HUES64 (cell line): ENCODE measurements around the gene TRIM10.
"Not testable (repeated sequence)": the region's sequence is repeated elsewhere in the genome, so short reads cannot be mapped to it uniquely, and the experiment has no call there.

ENCODE experiments used
- H3K27ac ChIP-seq: 2 replicates; pipeline ENCODE4 v1.7.0; 2013; ENCODE audit warnings: low read depth, low read length, inconsistent platforms
- H3K27me3 ChIP-seq: 2 replicates; pipeline ENCODE4 v1.6.1; 2013; ENCODE audit warnings: mild to moderate bottlenecking, low read length; ENCODE audit not compliant: insufficient read depth
- H3K36me3 ChIP-seq: 2 replicates; pipeline ENCODE4 v1.6.1; 2013; ENCODE audit warnings: mild to moderate bottlenecking, low read length; ENCODE audit not compliant: insufficient read depth
- H3K4me1 ChIP-seq: 2 replicates; pipeline ENCODE4 v1.6.1; 2013; ENCODE audit warnings: mild to moderate bottlenecking, low read length, moderate library complexity; ENCODE audit not compliant: insufficient read depth
- H3K4me3 ChIP-seq: 2 replicates; pipeline ENCODE4 v1.5.1; 2013; ENCODE audit warnings: mild to moderate bottlenecking, low read length, moderate library complexity
- H3K9ac ChIP-seq: 2 replicates; pipeline ENCODE4 v1.6.1; 2013; ENCODE audit warnings: mild to moderate bottlenecking, low read depth, low read length
- H3K9me3 ChIP-seq: 2 replicates; pipeline ENCODE4 v1.6.1; 2013; ENCODE audit warnings: low read depth, low read length; ENCODE audit not compliant: insufficient read depth
- WGBS: fragments of 150-250, 120-280 bp; methylation state at CpG from one replicate; pipeline ENCODE4 v1.1.7; 2013; ENCODE audit warnings: missing lambda C conversion rate; 5-methylcytosine and 5-hydroxymethylcytosine counted together

TRIM10 gene

GRCh38 chr6:30169658-30170614 lies 8.9 kb upstream of the TRIM10 start:
- Histone ChIP-seq H3K36me3 (no peaks in the 10 kb centered on the region), H3K9me3 (no peaks in the 10 kb centered on the region), H3K9ac (no peak overlapping the region), H3K27me3 (peaks cover 62% of the 10 kb centered on the region), H3K4me3 (no peak overlapping the region), H3K27ac (no peak overlapping the region), H3K4me1 (peaks cover 3% of the 10 kb centered on the region; the same call in 1 of the 2 replicates)
- WGBS = 49% methylated on average over 5 of the region's 7 CpGs

GRCh38 chr6:30168741-30169140 lies 7.7 kb upstream of the TRIM10 start:
- Histone ChIP-seq H3K27ac (no peak overlapping the region), H3K4me1 (peaks cover 3% of the 10 kb centered on the region; the same call in 1 of the 2 replicates), H3K9ac (no peak overlapping the region), H3K9me3 (no peaks in the 10 kb centered on the region), H3K4me3 (no peak overlapping the region), H3K27me3 (peaks cover 54% of the 10 kb centered on the region), H3K36me3 (no peaks in the 10 kb centered on the region)
- 80% methylated on average over 1 of the region's 1 CpG for WGBS

- Histone ChIP-seq H3K4me1 (0 out of 2 replicates have a peak, but pooled peaks cover 3% of the 10 kb centered on the region), H3K27me3 (peaks cover 40% of the 10 kb centered on the region), H3K36me3 (no peaks in the 10 kb centered on the region), H3K9ac (no peak overlapping the region), H3K4me3 (no peak overlapping the region), H3K9me3 (no peaks in the 10 kb centered on the region), H3K27ac (no peak overlapping the region)
- 84% methylated on average over 6 of the region's 6 CpGs for WGBS
These were observed 6.1 kb upstream of the TRIM10 start for GRCh38 chr6:30167101-30167500.

GRCh38 chr6:30165238-30165637 lies 4.2 kb upstream of the TRIM10 start:
- not testable (repeated sequence) for H3K4me1 ChIP-seq, H3K27ac ChIP-seq, H3K36me3 ChIP-seq, H3K9me3 ChIP-seq, H3K4me3 ChIP-seq, H3K9ac ChIP-seq
- peaks cover 21% of the 10 kb centered on the region for H3K27me3 ChIP-seq
- 100% methylated on average over 1 of the region's 1 CpG for WGBS

- H3K27ac ChIP-seq = no peak overlapping the region
- peaks cover 20% of the 10 kb centered on the region for H3K27me3 ChIP-seq
- no peak overlapping the region for H3K4me3 ChIP-seq
- H3K9ac ChIP-seq = no peak overlapping the region
- H3K36me3 ChIP-seq = no peaks in the 10 kb centered on the region
- 0 out of 2 replicates have a peak, but pooled peaks cover 2% of the 10 kb centered on the region for H3K4me1 ChIP-seq
- WGBS = 87% methylated on average over 4 of the region's 4 CpGs
- no peaks in the 10 kb centered on the region for H3K9me3 ChIP-seq
These were observed 3.7 kb upstream of the TRIM10 start for GRCh38 chr6:30164714-30165113.

GRCh38 chr6:30163918-30164654 lies 3.1 kb upstream of the TRIM10 start:
- H3K4me3 ChIP-seq = no peak overlapping the region
- no peak overlapping the region for H3K27ac ChIP-seq
- no peaks in the 10 kb centered on the region for H3K4me1 ChIP-seq
- 93% methylated on average over 16 of the region's 16 CpGs for WGBS
- H3K27me3 ChIP-seq = peaks cover 23% of the 10 kb centered on the region
- H3K9ac ChIP-seq = no peak overlapping the region
- H3K36me3 ChIP-seq = no peaks in the 10 kb centered on the region
- H3K9me3 ChIP-seq = no peaks in the 10 kb centered on the region

GRCh38 chr6:30163090-30163917 lies 2.3 kb upstream of the TRIM10 start, which contains the start of gene TRIM15:
Gene TRIM15, plus strand, starts transcription at chr6:30163546. Its CDS starts 139 bp downstream, at chr6:30163685.
- H3K27ac ChIP-seq = no peak within 1 kb of the TSS
- H3K4me3 ChIP-seq = no peak within 1 kb of the TSS
- no peaks in the 10 kb centered on the region for H3K9me3 ChIP-seq
- no peak within 1 kb of the TSS for H3K9ac ChIP-seq
- peaks cover 25% of the 10 kb centered on the region for H3K27me3 ChIP-seq
- H3K36me3 ChIP-seq = no peaks in the 10 kb centered on the region
- no peaks in the 10 kb centered on the region for H3K4me1 ChIP-seq
- WGBS = 88% methylated on average over 31 of the region's 31 CpGs

GRCh38 chr6:30162265-30163089 lies 1.5 kb upstream of the TRIM10 start:
- peaks cover 20% of the 10 kb centered on the region for H3K27me3 ChIP-seq
- H3K9ac ChIP-seq = no peak overlapping the region
- H3K4me1 ChIP-seq = no peaks in the 10 kb centered on the region
- H3K9me3 ChIP-seq = no peaks in the 10 kb centered on the region
- no peaks in the 10 kb centered on the region for H3K36me3 ChIP-seq
- no peak overlapping the region for H3K4me3 ChIP-seq
- WGBS = 91% methylated on average over 10 of the region's 12 CpGs
- no peak overlapping the region for H3K27ac ChIP-seq

GRCh38 chr6:30160008-30160784 lies 815 bp downstream of the TRIM10 start:
- H3K4me1 ChIP-seq = no peaks in the 10 kb centered on the region
- H3K27ac ChIP-seq = no peak overlapping the region
- no peaks in the 10 kb centered on the region for H3K36me3 ChIP-seq
- 91% methylated on average over 17 of the region's 17 CpGs for WGBS
- H3K9me3 ChIP-seq = no peaks in the 10 kb centered on the region
- peaks cover 13% of the 10 kb centered on the region for H3K27me3 ChIP-seq
- no peak overlapping the region for H3K4me3 ChIP-seq
- H3K9ac ChIP-seq = no peak overlapping the region
